H9 (cell line): ENCODE measurements around the gene DPM3. TPM values are rescaled to one million over a fixed set of nuclear protein-coding genes. Genes with fewer than 3 reads are reported as not detected.

Source experiments
- DNase-seq: peaks from one replicate; pipeline ENCODE4 v3.0.0-alpha.2; 2017
- H2AFZ ChIP-seq: one replicate; pipeline ENCODE4 v1.6.1; 2013; ENCODE audit warnings: mild to moderate bottlenecking, low read length, control low read depth, moderate library complexity
- H2AK5ac ChIP-seq: 2 replicates; pipeline ENCODE4 v1.6.1; 2013; ENCODE audit warnings: low read length, control low read depth, mixed read lengths; ENCODE audit not compliant: insufficient read length
- H2BK120ac ChIP-seq: one replicate; pipeline ENCODE4 v1.6.1; 2013; ENCODE audit warnings: low read depth, mild to moderate bottlenecking, low read length, control low read depth, inconsistent platforms; ENCODE audit not compliant: poor library complexity, severe bottlenecking
- H2BK12ac ChIP-seq: 2 replicates; pipeline ENCODE4 v1.6.1; 2013; ENCODE audit warnings: low read length, control low read depth, mixed read lengths, low read depth; ENCODE audit not compliant: insufficient read length
- H2BK15ac ChIP-seq: 2 replicates; pipeline ENCODE4 v1.6.1; 2013; ENCODE audit warnings: low read depth, low read length, control low read depth
- H2BK20ac ChIP-seq: one replicate; pipeline ENCODE4 v1.6.1; 2013; ENCODE audit warnings: low read depth, mild to moderate bottlenecking, low read length, control low read depth, inconsistent platforms; ENCODE audit not compliant: poor library complexity, severe bottlenecking
- H2BK5ac ChIP-seq: 2 replicates; pipeline ENCODE4 v1.6.1; 2013; ENCODE audit warnings: low read length, control low read depth, mixed read lengths; ENCODE audit not compliant: insufficient read length
- H3K14ac ChIP-seq: 2 replicates; pipeline ENCODE4 v1.6.1; 2013; ENCODE audit warnings: low read length, control low read depth; ENCODE audit not compliant: insufficient read depth
- H3K18ac ChIP-seq: 2 replicates; pipeline ENCODE4 v1.6.1; 2013; ENCODE audit warnings: low read depth, mild to moderate bottlenecking, mixed read lengths, low read length, control low read depth; ENCODE audit not compliant: insufficient read length
- H3K23ac ChIP-seq: 2 replicates; pipeline ENCODE4 v1.6.1; 2013; ENCODE audit warnings: low read length, control low read depth, mixed read lengths, low read depth; ENCODE audit not compliant: insufficient read length
- H3K23me2 ChIP-seq: 2 replicates; pipeline ENCODE4 v1.6.1; 2013; ENCODE audit warnings: low read depth, mild to moderate bottlenecking, mixed read lengths, low read length, control low read depth; ENCODE audit not compliant: insufficient read length, poor library complexity, severe bottlenecking
- H3K27ac ChIP-seq: 2 replicates; pipeline ENCODE4 v1.5.1; 2013; ENCODE audit warnings: low read length, control low read depth, mixed read lengths, low read depth; ENCODE audit not compliant: insufficient read length
- H3K27me3 ChIP-seq: 2 replicates; pipeline ENCODE4 v1.6.1; 2013; ENCODE audit warnings: low read length, control low read depth, inconsistent platforms; ENCODE audit not compliant: insufficient read depth
- H3K4ac ChIP-seq: 2 replicates; pipeline ENCODE4 v1.6.1; 2013; ENCODE audit warnings: low read depth, mild to moderate bottlenecking, control low read depth, inconsistent platforms, low read length, moderate library complexity
- H3K4me1 ChIP-seq: 2 replicates; pipeline ENCODE4 v1.6.1; 2013; ENCODE audit warnings: low read length, control low read depth, inconsistent platforms; ENCODE audit not compliant: insufficient read depth
- H3K4me2 ChIP-seq: 2 replicates; pipeline ENCODE4 v1.6.1; 2013; ENCODE audit warnings: low read length, control low read depth, mixed read lengths; ENCODE audit not compliant: insufficient read length, insufficient read depth
- H3K56ac ChIP-seq: 2 replicates; pipeline ENCODE4 v1.6.1; 2013; ENCODE audit warnings: low read depth, mild to moderate bottlenecking, mixed read lengths, low read length, control low read depth; ENCODE audit not compliant: insufficient read length
- H3K79me1 ChIP-seq: 2 replicates; pipeline ENCODE4 v1.6.1; 2013; ENCODE audit warnings: low read depth, mild to moderate bottlenecking, moderate library complexity, low read length, control low read depth, inconsistent platforms; ENCODE audit not compliant: insufficient read depth, poor library complexity, severe bottlenecking
- H3K79me2 ChIP-seq: 2 replicates; pipeline ENCODE4 v1.6.1; 2013; ENCODE audit warnings: low read length, control low read depth, inconsistent platforms; ENCODE audit not compliant: insufficient read depth
- H3K9ac ChIP-seq: 2 replicates; pipeline ENCODE4 v1.6.1; 2013; ENCODE audit warnings: low read length, control low read depth, mixed read lengths; ENCODE audit not compliant: insufficient read length; ENCODE audit errors: extremely low read depth
- H3K9me3 ChIP-seq: one replicate; pipeline ENCODE4 v1.6.1; 2013; ENCODE audit warnings: low read depth, low read length, inconsistent platforms; ENCODE audit not compliant: control insufficient read depth
- H3T11ph ChIP-seq: one replicate; pipeline ENCODE4 v1.6.1; 2013; ENCODE audit warnings: mild to moderate bottlenecking, low read length, control low read depth, inconsistent platforms
- H4K20me1 ChIP-seq: one replicate; pipeline ENCODE4 v1.6.1; 2013; ENCODE audit not compliant: control insufficient read depth, insufficient read length, insufficient read depth
- H4K5ac ChIP-seq: 2 replicates; pipeline ENCODE4 v1.6.1; 2013; ENCODE audit warnings: low read depth, mild to moderate bottlenecking, mixed read lengths, low read length, control low read depth; ENCODE audit not compliant: insufficient read length
- H4K8ac ChIP-seq: replicated peaks from 2 replicates; pipeline ENCODE4 v1.6.1; 2013; ENCODE audit warnings: low read length, control low read depth, mixed read lengths, low read depth; ENCODE audit not compliant: insufficient read length
- H4K91ac ChIP-seq: 2 replicates; pipeline ENCODE4 v1.6.1; 2013; ENCODE audit warnings: low read depth, mild to moderate bottlenecking, moderate library complexity, mixed read lengths, low read length, control low read depth; ENCODE audit not compliant: insufficient read length
- H3K27ac Mint-ChIP-seq, 3 experiments: 2 replicates in 2 of 3; 3 replicates in 1 of 3; pipeline ENCODE4 v1.8.0; 2020 to 2021; ENCODE audit warnings: mixed read lengths in 3 of 3, mild to moderate bottlenecking in 1 of 3, moderate library complexity in 1 of 3
- H3K27me3 Mint-ChIP-seq: 2 replicates; pipeline ENCODE4 v1.8.0; 2021; ENCODE audit warnings: low read depth, mild to moderate bottlenecking, moderate library complexity, mixed read lengths
- H3K36me3 Mint-ChIP-seq, 3 experiments: 2 replicates in 2 of 3; 3 replicates in 1 of 3; pipeline ENCODE4 v1.8.0; 2020 to 2021; ENCODE audit warnings: low read depth in 3 of 3, mixed read lengths in 3 of 3; ENCODE audit not compliant: insufficient read depth in 1 of 3
- H3K4me1 Mint-ChIP-seq, 2 experiments: 2 replicates each; pipeline ENCODE4 v1.8.0; 2020; ENCODE audit warnings: mixed read lengths in 2 of 2
- H3K4me3 Mint-ChIP-seq, 2 experiments: 2 replicates in 1 of 2; 3 replicates in 1 of 2; pipeline ENCODE4 v1.8.0; 2020 to 2021; ENCODE audit warnings: mild to moderate bottlenecking in 2 of 2, mixed read lengths in 2 of 2, moderate library complexity in 1 of 2
- H3K9me3 Mint-ChIP-seq, 2 experiments: 2 replicates in 1 of 2; 3 replicates in 1 of 2; pipeline ENCODE4 v1.8.0; 2020; ENCODE audit warnings: mild to moderate bottlenecking in 2 of 2, mixed read lengths in 2 of 2, moderate library complexity in 1 of 2
- WGBS: extraction: QIAGEN DNeasy Blood & Tissue Kit; methylation state at CpG from one replicate; pipeline ENCODE4 v1.1.7; 2013; ENCODE audit warnings: missing lambda C conversion rate, low lambda C conversion rate, mixed read lengths; ENCODE audit not compliant: insufficient read length; ENCODE audit errors: extremely low coverage; 5-methylcytosine and 5-hydroxymethylcytosine counted together
- total RNA-seq: library from RNA; stranded (reverse); gene quantifications from 2 replicates; pipeline ENCODE4 v1.2.1, GENCODE V29; 2021
- TF ChIP-seq, protein P1 (sequence below): fragments of 200-600 bp; sonication (generic); conservative IDR thresholded peaks from 3 replicates; pipeline ENCODE4 v1.8.0; 2021; ENCODE audit warnings: antibody characterized with exemption, mild to moderate bottlenecking

The DPM3 gene
- total RNA-seq, 1 experiment from 2014 or later: 48.5 TPM

DNA sequence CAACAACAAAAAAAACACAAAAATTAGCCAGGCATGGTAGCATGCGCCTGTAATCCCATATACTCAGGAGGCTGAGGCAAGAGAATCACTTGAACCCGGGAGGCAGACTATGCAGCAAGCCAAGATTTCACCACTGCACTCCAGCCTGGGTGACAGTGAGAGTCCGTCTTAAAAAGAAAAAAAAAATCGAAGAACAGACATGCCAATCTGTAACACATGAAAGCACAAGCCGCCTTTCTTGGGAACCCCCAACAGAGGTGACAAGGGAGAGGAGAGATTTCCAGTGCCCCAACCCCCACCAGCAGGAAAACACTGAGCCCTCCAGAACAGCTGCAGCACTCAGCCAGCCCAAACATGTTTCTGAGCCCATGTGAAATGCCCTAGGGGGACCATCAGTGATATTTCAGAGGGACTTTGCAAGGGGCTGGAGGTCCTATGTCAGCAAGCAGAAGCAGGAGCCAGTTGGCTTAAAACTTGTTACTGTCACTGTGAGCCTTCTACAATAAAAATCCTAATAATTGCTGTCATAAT lies 26.8 kb downstream of the DPM3 start:
- H3T11ph ChIP-seq: no peak overlapping the region
- Mint-ChIP-seq H3K9me3 (no peaks in the 10 kb centered on the region), H3K36me3 (no peaks in the 10 kb centered on the region), H3K4me1 (peaks cover 2 to 4% of the 10 kb centered on the region in 2 experiments; a peak in 1 of 4 replicates), H3K27ac (no peak overlapping the region), H3K4me3 (no peak overlapping the region), H3K27me3 (peaks cover 27% of the 10 kb centered on the region)
- no peak overlapping the region for H2AK5ac ChIP-seq
- H3K23ac ChIP-seq: no peak overlapping the region
- no peaks in the 10 kb centered on the region for H3K4me1 ChIP-seq
- no peak for DNase-seq
- H2AFZ ChIP-seq: no peak overlapping the region
- H3K79me2 ChIP-seq: no peaks in the 10 kb centered on the region
- H3K27ac ChIP-seq: no peak overlapping the region
- H3K23me2 ChIP-seq: no peaks in the 10 kb centered on the region
- H2BK20ac ChIP-seq: no peak overlapping the region
- H2BK120ac ChIP-seq: no peak overlapping the region
- H3K56ac ChIP-seq: no peak overlapping the region
- no peak overlapping the region for H3K4me2 ChIP-seq
- no peak overlapping the region for H3K9ac ChIP-seq
- H4K91ac ChIP-seq: no peak overlapping the region
- no peaks in the 10 kb centered on the region for H3K9me3 ChIP-seq
- H3K14ac ChIP-seq: no peak overlapping the region
- H4K20me1 ChIP-seq: no peaks in the 10 kb centered on the region
- H2BK12ac ChIP-seq: no peak overlapping the region
- WGBS: no CpG with 5 or more reads among the region's 5 CpGs
- no peak overlapping the region for H4K8ac ChIP-seq
- TF ChIP-seq, protein P1, sequence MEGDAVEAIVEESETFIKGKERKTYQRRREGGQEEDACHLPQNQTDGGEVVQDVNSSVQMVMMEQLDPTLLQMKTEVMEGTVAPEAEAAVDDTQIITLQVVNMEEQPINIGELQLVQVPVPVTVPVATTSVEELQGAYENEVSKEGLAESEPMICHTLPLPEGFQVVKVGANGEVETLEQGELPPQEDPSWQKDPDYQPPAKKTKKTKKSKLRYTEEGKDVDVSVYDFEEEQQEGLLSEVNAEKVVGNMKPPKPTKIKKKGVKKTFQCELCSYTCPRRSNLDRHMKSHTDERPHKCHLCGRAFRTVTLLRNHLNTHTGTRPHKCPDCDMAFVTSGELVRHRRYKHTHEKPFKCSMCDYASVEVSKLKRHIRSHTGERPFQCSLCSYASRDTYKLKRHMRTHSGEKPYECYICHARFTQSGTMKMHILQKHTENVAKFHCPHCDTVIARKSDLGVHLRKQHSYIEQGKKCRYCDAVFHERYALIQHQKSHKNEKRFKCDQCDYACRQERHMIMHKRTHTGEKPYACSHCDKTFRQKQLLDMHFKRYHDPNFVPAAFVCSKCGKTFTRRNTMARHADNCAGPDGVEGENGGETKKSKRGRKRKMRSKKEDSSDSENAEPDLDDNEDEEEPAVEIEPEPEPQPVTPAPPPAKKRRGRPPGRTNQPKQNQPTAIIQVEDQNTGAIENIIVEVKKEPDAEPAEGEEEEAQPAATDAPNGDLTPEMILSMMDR: no peak
- H2BK15ac ChIP-seq: no peak overlapping the region
- H3K18ac ChIP-seq: no peak overlapping the region
- H3K4ac ChIP-seq: no peak overlapping the region
- no peak overlapping the region for H2BK5ac ChIP-seq
- no peaks in the 10 kb centered on the region for H3K79me1 ChIP-seq
- H3K27me3 ChIP-seq: no peaks in the 10 kb centered on the region; the same call in 1 of the 2 replicates
- no peak overlapping the region for H4K5ac ChIP-seq
